Measurements from ENCODE around the gene ATP8B1.

The ATP8B1 gene

GRCh38 chr18:57627488-57627887 is 175.6 kb downstream of the ATP8B1 start:
- no peak for DNase-seq (ENCODE audit: insufficient read length, low spot score)
- no peak for TF ChIP-seq POLR2A (IDR thresholded peaks at IDR 0.05; ENCODE audit: low read depth, low read length)
- no peak for FAIRE-seq

GRCh38 chr18:57624988-57625387 is 178.1 kb downstream of the ATP8B1 start:
- DNase-seq (ENCODE audit: insufficient read length, low spot score): peak; percentile 49
- no peak for TF ChIP-seq POLR2A (IDR thresholded peaks at IDR 0.05; ENCODE audit: low read depth, low read length)
- FAIRE-seq: no peak

- no peak for FAIRE-seq
- DNase-seq (ENCODE audit: insufficient read length, low spot score): no peak
- no peak for TF ChIP-seq POLR2A (IDR thresholded peaks at IDR 0.05; ENCODE audit: low read depth, low read length)
Measured at GRCh38 chr18:57621246-57621604, 181.9 kb downstream of the ATP8B1 start.

- no peak for TF ChIP-seq POLR2A (IDR thresholded peaks at IDR 0.05; ENCODE audit: low read depth, low read length)
- FAIRE-seq (no peak), DNase-seq (ENCODE audit: insufficient read length, low spot score) (no peak)
Measured at GRCh38 chr18:57619876-57620275, 183.2 kb downstream of the ATP8B1 start.

- no peak for FAIRE-seq
Measured at GRCh38 chr18:57618910-57619309, 184.2 kb downstream of the ATP8B1 start.

GRCh38 chr18:57603871-57604270 is 199.2 kb downstream of the ATP8B1 start:
- FAIRE-seq (no peak), DNase-seq (ENCODE audit: insufficient read length, low spot score) (no peak)
- TF ChIP-seq POLR2A (IDR thresholded peaks at IDR 0.05; ENCODE audit: low read depth, low read length): no peak

More at GRCh38 chr18:57618910-57619309, 184.2 kb downstream of the ATP8B1 start:
- DNase-seq (ENCODE audit: insufficient read length, low spot score): no peak
- TF ChIP-seq POLR2A (IDR thresholded peaks at IDR 0.05; ENCODE audit: low read depth, low read length): no peak
